Naive thymus-derived CD4-positive, alpha-beta T cell (primary cell): Measurements from ENCODE around the gene FBXO2. TPM values are rescaled to one million over a fixed set of nuclear protein-coding genes. Genes with fewer than 3 reads are reported as not detected.
A peak's percentile ranks its signal among the peaks of the same experiment; 100 is the strongest.

Experiments
- ATAC-seq: fragments of 150-1000 bp; cut with Tn5 transposase; 2 replicates; pipeline ENCODE4 v1.10.0; 2021; ENCODE audit warnings: mild to moderate bottlenecking, moderate library complexity
- CTCF ChIA-PET: fragments of 350-600 bp; sonication (Branson Sonifier 250); formaldehyde crosslinking; loops from one replicate; lab custom pipeline; 2021; ENCODE audit warnings: antibody characterized with exemption; lab: Charles Lee
- POLR2A ChIA-PET: fragments of 350-600 bp; sonication (Branson Sonifier 250); formaldehyde crosslinking; loops from one replicate; lab custom pipeline; 2021; ENCODE audit warnings: antibody characterized with exemption, inconsistent platforms; lab: Charles Lee
- DNase-seq, 9 donors: peaks; one replicate each; pipeline versions ENCODE4 v3.0.0 to v3.0.0-alpha.2; 2020 to 2022; ENCODE audit warnings: mixed read lengths in 1 of 9
- H3K27ac ChIP-seq: one replicate; pipeline ENCODE4 v1.7.0; 2013; ENCODE audit warnings: mild to moderate bottlenecking, low read depth, low read length, moderate library complexity
- H3K27me3 ChIP-seq, 2 donors: one replicate each; pipeline ENCODE4 v1.7.0; 2013; ENCODE audit warnings: low read length in 2 of 2, mild to moderate bottlenecking in 2 of 2, moderate library complexity in 2 of 2; ENCODE audit not compliant: control insufficient read depth in 2 of 2, insufficient read depth in 2 of 2
- H3K36me3 ChIP-seq, 3 experiments: 1 replicate in 2 of 3; 2 replicates in 1 of 3; pipeline ENCODE4 v1.7.0; 2013; ENCODE audit warnings: low read length in 3 of 3, mild to moderate bottlenecking in 3 of 3, moderate library complexity in 1 of 3; ENCODE audit not compliant: insufficient read depth in 3 of 3, control insufficient read depth in 2 of 3
- H3K4me1 ChIP-seq, 2 donors: one replicate each; pipeline ENCODE4 v1.7.0; 2013; ENCODE audit warnings: low read length in 2 of 2, mild to moderate bottlenecking in 2 of 2, moderate library complexity in 1 of 2; ENCODE audit not compliant: control insufficient read depth in 2 of 2, insufficient read depth in 2 of 2
- H3K4me3 ChIP-seq: 2 replicates; pipeline ENCODE4 v1.7.0; 2013; ENCODE audit warnings: mild to moderate bottlenecking, low read length
- H3K9me3 ChIP-seq, 3 experiments: 1 replicate in 2 of 3; 2 replicates in 1 of 3; pipeline ENCODE4 v1.7.0; 2013; ENCODE audit warnings: low read length in 3 of 3; ENCODE audit not compliant: control insufficient read depth in 2 of 3
- H3K27ac Mint-ChIP-seq, 9 donors: one replicate each; pipeline ENCODE4 v1.8.0; 2020 to 2022; ENCODE audit warnings: mixed read lengths in 9 of 9, mild to moderate bottlenecking in 8 of 9, moderate library complexity in 5 of 9, inconsistent platforms in 2 of 9
- H3K27me3 Mint-ChIP-seq, 5 donors: one replicate each; pipeline ENCODE4 v1.8.0; 2021 to 2022; ENCODE audit warnings: mixed read lengths in 5 of 5, mild to moderate bottlenecking in 1 of 5
- H3K36me3 Mint-ChIP-seq, 5 donors: one replicate each; pipeline ENCODE4 v1.8.0; 2020 to 2022; ENCODE audit warnings: mixed read lengths in 5 of 5, mild to moderate bottlenecking in 3 of 5, inconsistent platforms in 1 of 5
- H3K4me1 Mint-ChIP-seq, 7 donors: one replicate each; pipeline ENCODE4 v1.8.0; 2020 to 2022; ENCODE audit warnings: mixed read lengths in 7 of 7, mild to moderate bottlenecking in 3 of 7, inconsistent platforms in 1 of 7
- H3K4me3 Mint-ChIP-seq, 10 donors: one replicate each; pipeline ENCODE4 v1.8.0; 2020 to 2022; ENCODE audit warnings: mild to moderate bottlenecking in 10 of 10, mixed read lengths in 10 of 10, moderate library complexity in 6 of 10, inconsistent platforms in 2 of 10
- H3K9me3 Mint-ChIP-seq, 11 donors: one replicate each; pipeline ENCODE4 v1.8.0; 2020 to 2022; ENCODE audit warnings: mixed read lengths in 11 of 11, mild to moderate bottlenecking in 4 of 11, inconsistent platforms in 1 of 11, moderate library complexity in 1 of 11
- intact Hi-C, 2 donors: fragments of 100-400 bp; cut with micrococcal nuclease; formaldehyde crosslinking; loops; one replicate each; pipeline ENCODE4 v1.15.1; 2023
- polyA plus RNA-seq, 2 donors: library from polyadenylated mRNA; unstranded; fragments of 300-500 nt; fragmentation: Illumina TruSeq; gene quantifications; one replicate each; pipeline ENCODE4 v1.2.3, GENCODE V29; 2021
- total RNA-seq, 6 experiments: library from RNA in 5 of 6; stranded (reverse) in 5 of 6; gene quantifications; 1 replicate in 5 of 6; 2 replicates in 1 of 6; pipeline ENCODE4 v1.2.3 and lab custom pipeline; 2021 to 2026

FBXO2 gene
- total and polyA plus RNA-seq, 7 experiments from 2014 or later, result 0.97 to 7.8 (median 3.8) TPM

DNA sequence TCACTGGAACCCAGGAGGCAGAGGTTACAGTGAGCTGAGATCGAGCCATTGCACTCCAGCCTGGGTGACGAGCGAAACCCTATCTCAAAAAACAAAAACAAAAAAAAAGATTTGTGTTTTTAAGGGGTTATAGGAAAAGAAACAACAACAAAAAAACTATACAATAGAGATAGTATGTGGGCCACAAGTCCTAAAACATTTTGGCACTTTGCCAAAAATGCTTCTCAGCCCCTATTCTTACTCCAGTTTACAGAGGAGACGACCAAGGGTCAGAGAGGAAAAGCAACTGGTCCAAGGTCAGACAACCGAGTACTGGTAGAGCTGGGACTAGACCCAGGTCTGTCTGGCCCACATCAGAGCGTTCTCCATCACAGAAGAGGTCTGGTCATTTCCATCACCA lies 3.4 kb upstream of the FBXO2 start:
- DNase-seq (no peak), ATAC-seq (no peak)
- CTCF ChIA-PET, result no interaction called here
- peaks cover 0 to 2% (median 0%) of the 10 kb centered on the region in 5 donors for H3K27me3 Mint-ChIP-seq
- POLR2A ChIA-PET, result interaction anchor here (0.8 kb wide), 1 partner anchor 631 kb away, joined by 3 read pairs; no protein-coding TSS in a partner anchor
- no peaks in the 10 kb centered on the region for H3K27me3 ChIP-seq
- H3K27ac Mint-ChIP-seq, result no peak overlapping the region
- H3K4me3 Mint-ChIP-seq, result no peak overlapping the region
- H3K4me1 ChIP-seq, result peaks cover 8 to 13% of the 10 kb centered on the region in 2 donors
- peaks cover 8 to 21% (median 11%) of the 10 kb centered on the region in 7 donors for H3K4me1 Mint-ChIP-seq
- H3K27ac ChIP-seq, result no peak overlapping the region
- H3K9me3 Mint-ChIP-seq, result no peaks in the 10 kb centered on the region
- H3K4me3 ChIP-seq, result no peak overlapping the region
- H3K9me3 ChIP-seq, result no peaks in the 10 kb centered on the region
- peaks cover 0 to 18% (median 3%) of the 10 kb centered on the region in 5 donors for H3K36me3 Mint-ChIP-seq
- intact Hi-C loops, result loop anchor here in 1 of 2 donors (10.0 kb wide), 1 partner anchor 147 kb away; the partner anchor contains the start of genes CLCN6 and MTHFR
- H3K36me3 ChIP-seq, result peaks cover 0 to 46% (median 9%) of the 10 kb centered on the region in 3 experiments

- intact Hi-C loops, result loop anchor here (1.0 to 10.0 kb wide), 8 partner anchors 9 to 382 kb away; partner anchors contain the start of genes CLCN6 (in 2 of the 2), MTHFR (in 2 of the 2), FBXO6 (in 1 of the 2) and MAD2L2 (in 1 of the 2)
- H3K4me1 Mint-ChIP-seq, result peaks cover 12 to 40% (median 26%) of the 10 kb centered on the region in 7 donors
- peaks cover 0 to 13% (median 0%) of the 10 kb centered on the region in 5 donors for H3K27me3 Mint-ChIP-seq
- H3K27ac Mint-ChIP-seq, result peak overlapping the region in 4 of 9 donors; percentile 28 to 79 (median 48)
- peaks cover 0 to 4% (median 3%) of the 10 kb centered on the region in 5 donors for H3K36me3 Mint-ChIP-seq
- no peaks in the 10 kb centered on the region for H3K9me3 ChIP-seq
- DNase-seq (no peak), ATAC-seq (peak; percentile 22)
- H3K4me1 ChIP-seq, result peaks cover 16 to 23% of the 10 kb centered on the region in 2 donors
- CTCF ChIA-PET, result interaction anchor here (0.6 to 1.9 kb wide), 3 partner anchors 10 to 81 kb away, joined by 3 to 8 read pairs (median 4); partner anchors contain the start of gene AGTRAP
- no peaks in the 10 kb centered on the region for H3K27me3 ChIP-seq
- peak overlapping the region; percentile 72 to 84 (median 78) for H3K4me3 Mint-ChIP-seq
- POLR2A ChIA-PET, result interaction anchor here (0.6 to 4.7 kb wide), 4 partner anchors 8 to 434 kb away, joined by 3 to 24 read pairs (median 6); partner anchors contain the start of gene FBXO6
- H3K36me3 ChIP-seq, result peaks cover 0 to 23% (median 9%) of the 10 kb centered on the region in 3 experiments
- peak overlapping the region; percentile 53 for H3K4me3 ChIP-seq
- peak overlapping the region; percentile 71 for H3K27ac ChIP-seq
- H3K9me3 Mint-ChIP-seq, result no peaks in the 10 kb centered on the region
These were observed 945 bp upstream of the FBXO2 start for GRCh38 chr1:11654939-11655808.

- ChIA-PET POLR2A (interaction anchor here (2.1 to 4.7 kb wide), 2 partner anchors 10 to 66 kb away, joined by 8 to 24 read pairs; partner anchors contain the start of gene FBXO6), CTCF (interaction anchor here (0.5 to 3.1 kb wide), 4 partner anchors 10 to 323 kb away, joined by 4 to 12 read pairs (median 5); partner anchors contain the start of gene FBXO6)
- Histone ChIP-seq H3K27ac (peak overlapping the region; percentile 66), H3K4me1 (peaks cover 16 to 33% of the 10 kb centered on the region in 2 donors), H3K36me3 (peaks cover 0 to 15% (median 3%) of the 10 kb centered on the region in 3 experiments), H3K27me3 (no peaks in the 10 kb centered on the region), H3K9me3 (no peaks in the 10 kb centered on the region), H3K4me3 (no peak overlapping the region)
- no peak for DNase-seq
- H3K27ac Mint-ChIP-seq, result peak overlapping the region in 2 of 9 donors; percentile 4 to 56
- H3K27me3 Mint-ChIP-seq, result peaks cover 0 to 17% (median 0%) of the 10 kb centered on the region in 5 donors
- no peak for ATAC-seq
- no peaks in the 10 kb centered on the region for H3K9me3 Mint-ChIP-seq
- H3K4me1 Mint-ChIP-seq, result peaks cover 19 to 54% (median 33%) of the 10 kb centered on the region in 7 donors
- peak overlapping the region; percentile 39 to 87 (median 66) for H3K4me3 Mint-ChIP-seq
- intact Hi-C loops, result loop anchor here (1.0 to 10.0 kb wide), 7 partner anchors 11 to 380 kb away; partner anchors contain the start of genes CLCN6 (in 2 of the 2), MTHFR (in 2 of the 2), FBXO6 (in 1 of the 2) and UBIAD1 (in 1 of the 2)
- H3K36me3 Mint-ChIP-seq, result peaks cover 0 to 3% (median 0%) of the 10 kb centered on the region in 5 donors
These were observed 430 bp downstream of the FBXO2 start for GRCh38 chr1:11653861-11654136.

DNA sequence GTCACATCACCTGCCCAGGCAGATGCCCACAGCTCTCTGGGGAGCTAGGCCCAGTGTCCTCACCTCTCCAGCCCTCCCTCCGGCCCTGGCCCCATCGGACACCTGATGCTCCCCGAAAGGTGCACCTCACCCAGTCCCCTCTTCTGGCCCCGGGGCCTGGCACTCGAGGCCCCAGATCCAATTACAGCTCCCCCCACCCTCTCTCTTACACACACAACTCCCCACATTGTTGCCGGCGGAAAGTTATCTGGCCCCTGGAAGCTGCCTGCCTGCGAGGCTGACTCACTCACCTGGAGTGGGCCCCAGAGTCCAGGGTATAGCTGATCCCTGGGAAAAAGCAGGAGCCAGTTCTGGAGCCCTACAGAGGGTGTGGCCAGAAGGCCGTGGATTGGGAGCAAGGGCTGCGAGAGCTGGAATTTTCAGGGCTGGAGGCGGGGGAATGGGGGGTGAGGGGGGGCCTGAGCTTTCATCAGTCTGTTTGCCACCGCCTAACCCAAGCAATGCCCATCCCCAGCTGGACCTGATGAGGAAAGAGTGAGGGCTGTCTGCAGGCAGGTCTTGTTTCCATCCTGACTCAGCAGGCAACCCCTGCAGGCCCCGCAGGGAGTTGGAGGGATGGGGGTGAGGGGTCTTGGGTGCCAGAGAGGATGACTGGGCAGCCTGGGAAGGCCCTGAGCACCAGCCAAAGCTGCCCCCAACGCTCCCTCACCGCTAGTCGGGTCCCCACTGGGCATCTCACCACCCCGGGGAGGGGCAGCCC lies 948 bp downstream of the FBXO2 start:
- Histone ChIP-seq H3K36me3 (peaks cover 0 to 9% (median 3%) of the 10 kb centered on the region in 3 experiments), H3K4me1 (peaks cover 16 to 33% of the 10 kb centered on the region in 2 donors), H3K9me3 (no peaks in the 10 kb centered on the region), H3K27me3 (no peaks in the 10 kb centered on the region), H3K4me3 (no peak overlapping the region), H3K27ac (no peak overlapping the region)
- no peak for ATAC-seq
- Mint-ChIP-seq H3K4me3 (peak overlapping the region; percentile 27 to 82 (median 67)), H3K27me3 (peaks cover 0 to 21% (median 0%) of the 10 kb centered on the region in 5 donors), H3K4me1 (peaks cover 19 to 54% (median 33%) of the 10 kb centered on the region in 7 donors), H3K9me3 (no peaks in the 10 kb centered on the region), H3K27ac (peak overlapping the region in 3 of 9 donors; percentile 53 to 88 (median 59)), H3K36me3 (peaks cover 0 to 3% (median 0%) of the 10 kb centered on the region in 5 donors)
- intact Hi-C loops, result loop anchor here (5.0 to 10.0 kb wide), 4 partner anchors 152 to 254 kb away; partner anchors contain the start of genes CLCN6 (in 2 of the 2) and MTHFR (in 2 of the 2)
- DNase-seq, result no peak
- ChIA-PET CTCF (interaction anchor here (0.5 to 3.1 kb wide), 8 partner anchors 11 to 322 kb away, joined by 3 to 12 read pairs (median 5); partner anchors contain the start of gene FBXO6), POLR2A (interaction anchor here (2.1 to 4.7 kb wide), 2 partner anchors 10 to 66 kb away, joined by 8 to 24 read pairs; partner anchors contain the start of gene FBXO6)

- POLR2A ChIA-PET, result interaction anchor here (2.1 to 4.7 kb wide), 2 partner anchors 11 to 67 kb away, joined by 8 to 24 read pairs; partner anchors contain the start of gene FBXO6
- Mint-ChIP-seq H3K4me1 (peaks cover 19 to 53% (median 29%) of the 10 kb centered on the region in 7 donors), H3K9me3 (no peaks in the 10 kb centered on the region), H3K36me3 (peaks cover 0 to 3% (median 0%) of the 10 kb centered on the region in 5 donors), H3K27me3 (peaks cover 0 to 21% (median 0%) of the 10 kb centered on the region in 5 donors), H3K4me3 (peak overlapping the region in 7 of 10 donors; percentile 32 to 82 (median 58)), H3K27ac (peak overlapping the region in 5 of 9 donors; percentile 53 to 88 (median 69))
- Histone ChIP-seq H3K4me1 (peaks cover 16 to 30% of the 10 kb centered on the region in 2 donors), H3K36me3 (peaks cover 0 to 3% (median 3%) of the 10 kb centered on the region in 3 experiments), H3K4me3 (no peak overlapping the region), H3K9me3 (no peaks in the 10 kb centered on the region), H3K27me3 (no peaks in the 10 kb centered on the region), H3K27ac (no peak overlapping the region)
- DNase-seq (no peak), ATAC-seq (no peak)
- CTCF ChIA-PET, result interaction anchor here (0.9 to 3.1 kb wide), 4 partner anchors 10 to 68 kb away, joined by 4 to 12 read pairs (median 6); partner anchors contain the start of gene FBXO6
- intact Hi-C loops, result loop anchor here (5.0 to 10.0 kb wide), 4 partner anchors 153 to 255 kb away; partner anchors contain the start of genes CLCN6 (in 2 of the 2) and MTHFR (in 2 of the 2)
These were observed 1.9 kb downstream of the FBXO2 start for GRCh38 chr1:11652203-11652780.
